Muscle of arm (tissue), 12 donors: ENCODE data around the gene GIGYF1. TPM values are rescaled to one million over a fixed set of nuclear protein-coding genes. Genes with fewer than 3 reads are reported as not detected.

Experiments
- DNase-seq: peaks from one replicate; pipeline ENCODE4 v3.0.0-alpha.2; 2013
- polyA plus RNA-seq, 12 donors: library from polyadenylated mRNA; unstranded; fragments of 120-200 nt; gene quantifications; one replicate each; pipeline ENCODE4 v1.2.1, GENCODE V29; 2013; ENCODE audit not compliant: insufficient read length in 12 of 12

Gene GIGYF1
- polyA plus RNA-seq, 12 donors = 18.8 to 473 (median 27.5) TPM

- DNase-seq = no peak
These were observed 9.5 kb downstream of the GIGYF1 start for GRCh38 chr7:100684534-100685042.

- no peak for DNase-seq
These were observed 10.2 kb downstream of the GIGYF1 start for GRCh38 chr7:100683659-100684533.

DNA sequence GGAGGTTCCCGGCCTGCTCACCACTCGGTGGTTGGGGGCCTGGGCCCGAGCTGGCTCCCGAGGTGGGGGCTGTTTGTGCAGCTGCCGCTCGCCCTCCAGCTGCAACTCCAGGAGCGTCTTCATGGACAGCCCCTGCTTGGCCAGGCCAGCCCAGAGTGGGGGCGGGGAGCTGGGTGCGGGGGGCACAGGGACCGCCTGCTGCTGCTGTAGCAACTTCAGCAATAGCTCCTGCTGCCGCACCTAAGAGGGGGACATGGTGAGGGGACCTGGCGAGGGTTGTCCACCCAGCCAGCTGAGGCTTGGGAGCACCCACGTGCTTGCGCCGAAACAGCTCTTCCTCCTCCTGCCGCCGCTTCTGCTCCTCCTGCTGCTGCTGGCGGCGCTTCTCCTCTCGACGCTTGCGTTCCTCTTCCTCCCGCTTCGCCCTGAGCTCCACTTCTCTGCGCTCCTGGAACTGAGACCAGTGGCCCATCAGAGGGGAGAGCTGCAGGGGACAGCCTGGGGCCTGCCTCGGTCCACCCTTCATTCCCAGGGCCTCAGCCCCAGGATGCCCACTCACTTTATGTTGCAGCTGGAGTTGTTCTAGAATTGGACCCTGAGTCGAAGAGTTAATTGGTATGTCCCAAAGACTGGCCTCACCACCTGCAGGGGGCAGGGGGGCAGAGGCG is 10.9 kb downstream of the GIGYF1 start:
- DNase-seq = no peak

- DNase-seq = no peak
These were observed 11.8 kb downstream of the GIGYF1 start for GRCh38 chr7:100682228-100682741.

- no peak for DNase-seq
These were observed 12.4 kb downstream of the GIGYF1 start for GRCh38 chr7:100681491-100682227.

GRCh38 chr7:100680576-100681271 is 13.3 kb downstream of the GIGYF1 start:
- DNase-seq = no peak

GRCh38 chr7:100679927-100680575 is 14.0 kb downstream of the GIGYF1 start:
- DNase-seq = no peak

DNA sequence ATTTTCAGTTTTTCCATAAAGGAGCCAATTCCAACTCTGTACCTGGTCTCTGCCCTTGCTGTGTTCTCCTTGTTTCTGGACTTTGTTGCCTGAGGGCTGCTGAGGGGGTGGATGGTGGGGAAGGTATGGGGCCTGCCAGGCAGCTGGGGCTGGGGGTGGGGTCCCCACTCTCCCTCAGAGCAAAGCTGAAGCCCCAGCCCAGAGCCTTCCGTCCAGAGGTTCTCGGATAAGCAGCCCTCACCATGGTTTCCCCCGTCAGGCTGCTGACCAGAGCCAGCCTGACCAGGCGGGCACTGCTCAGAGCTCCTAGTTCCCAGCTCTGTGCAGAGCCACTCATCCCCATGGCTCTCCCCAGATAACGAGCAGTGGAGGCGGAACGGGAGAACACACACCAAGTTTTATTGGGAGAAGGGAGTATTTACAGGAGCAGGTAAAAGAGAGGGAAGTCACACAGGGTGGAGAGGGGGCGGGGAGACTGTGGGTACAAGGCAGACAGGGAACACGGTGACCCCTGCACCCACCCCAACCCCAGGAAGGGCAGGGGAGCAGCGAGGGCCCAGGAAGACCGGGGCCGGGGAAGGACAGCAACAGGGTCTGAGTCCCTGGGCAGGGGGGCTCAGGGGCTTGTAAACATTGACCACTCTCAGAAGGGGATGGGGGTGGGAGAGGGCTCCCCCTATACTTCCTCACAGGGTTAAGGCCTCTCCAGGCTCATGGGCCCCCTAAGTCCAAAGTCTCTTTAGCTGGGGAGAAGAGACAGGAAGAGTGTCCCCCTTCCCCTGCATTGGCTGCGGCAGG is 14.7 kb downstream of the GIGYF1 start:
- no peak for DNase-seq

DNA sequence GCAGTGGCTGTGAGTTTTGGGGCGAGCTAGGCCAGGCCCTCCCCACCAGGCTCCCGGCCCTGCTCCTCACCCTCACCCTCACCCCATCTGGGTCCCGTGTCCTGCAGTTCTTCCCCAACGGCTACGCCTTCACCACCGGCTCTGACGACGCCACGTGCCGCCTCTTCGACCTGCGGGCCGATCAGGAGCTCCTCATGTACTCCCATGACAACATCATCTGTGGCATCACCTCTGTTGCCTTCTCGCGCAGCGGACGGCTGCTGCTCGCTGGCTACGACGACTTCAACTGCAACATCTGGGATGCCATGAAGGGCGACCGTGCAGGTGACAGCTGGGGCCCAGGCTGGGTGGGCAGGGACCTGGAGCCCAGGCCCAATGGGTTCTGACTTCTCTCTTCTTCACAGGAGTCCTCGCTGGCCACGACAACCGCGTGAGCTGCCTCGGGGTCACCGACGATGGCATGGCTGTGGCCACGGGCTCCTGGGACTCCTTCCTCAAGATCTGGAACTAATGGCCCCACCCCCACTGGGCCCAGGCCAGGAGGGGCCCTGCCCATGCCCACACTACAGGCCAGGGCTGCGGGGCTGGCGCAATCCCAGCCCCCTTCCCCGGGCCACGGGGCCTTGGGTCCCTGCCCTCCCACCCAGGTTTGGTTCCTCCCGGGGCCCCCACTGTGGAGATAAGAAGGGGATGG is 15.6 kb downstream of the GIGYF1 start:
- no peak for DNase-seq

DNA sequence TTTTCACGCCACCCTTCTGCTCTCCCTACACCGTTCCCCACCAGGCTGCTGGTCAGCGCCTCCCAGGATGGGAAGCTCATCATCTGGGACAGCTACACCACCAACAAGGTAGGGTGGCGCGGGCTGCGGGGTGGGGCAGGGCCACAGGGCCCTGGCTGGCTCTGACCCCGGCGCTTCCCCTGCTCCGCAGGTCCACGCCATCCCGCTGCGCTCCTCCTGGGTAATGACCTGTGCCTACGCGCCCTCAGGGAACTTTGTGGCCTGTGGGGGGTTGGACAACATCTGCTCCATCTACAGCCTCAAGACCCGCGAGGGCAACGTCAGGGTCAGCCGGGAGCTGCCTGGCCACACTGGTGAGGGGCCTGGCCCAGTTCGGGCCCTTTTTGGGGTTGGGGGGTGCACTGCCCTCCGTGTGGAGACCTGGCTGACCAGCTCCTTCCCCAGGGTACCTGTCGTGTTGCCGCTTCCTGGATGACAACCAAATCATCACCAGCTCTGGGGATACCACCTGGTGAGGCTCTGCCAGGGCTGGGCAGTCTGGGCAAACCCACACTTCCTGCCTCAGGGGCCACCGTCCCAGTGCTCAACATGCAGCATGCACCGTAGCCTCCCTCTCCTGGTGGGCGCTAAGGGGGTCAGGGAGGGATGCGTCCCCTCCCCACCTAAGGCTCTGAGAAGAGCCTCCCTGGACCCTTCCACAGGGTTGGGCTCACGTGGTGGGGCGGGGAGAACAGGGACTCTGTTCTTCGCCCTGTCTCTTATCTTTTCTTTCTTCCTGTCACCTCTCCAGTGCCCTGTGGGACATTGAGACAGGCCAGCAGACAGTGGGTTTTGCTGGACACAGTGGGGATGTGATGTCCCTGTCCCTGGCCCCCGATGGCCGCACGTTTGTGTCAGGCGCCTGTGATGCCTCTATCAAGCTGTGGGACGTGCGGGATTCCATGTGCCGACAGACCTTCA is 16.5 kb downstream of the GIGYF1 start:
- DNase-seq = no peak

GRCh38 chr7:100676501-100677306 is 17.3 kb downstream of the GIGYF1 start:
- DNase-seq = no peak

GRCh38 chr7:100675581-100676350 is 18.3 kb downstream of the GIGYF1 start:
- DNase-seq = peak; percentile 67

GRCh38 chr7:100675105-100675451 is 19.0 kb downstream of the GIGYF1 start:
- DNase-seq = no peak

- no peak for DNase-seq
These were observed 19.5 kb downstream of the GIGYF1 start for GRCh38 chr7:100674411-100675104.

- no peak for DNase-seq
These were observed 20.1 kb downstream of the GIGYF1 start for GRCh38 chr7:100673942-100674410.
